NCI-H187 treated with DMSO at 0.1 percent for 48 hours (cell line): ENCODE measurements around the gene NARF.
"Not testable (repeated sequence)": the region's sequence is repeated elsewhere in the genome, so short reads cannot be mapped to it uniquely, and the experiment has no call there.

ENCODE experiments used
- DNase-seq: peaks from one replicate; lab custom pipeline; 2025; lab: John Stamatoyannopoulos, UW

Gene NARF

DNA sequence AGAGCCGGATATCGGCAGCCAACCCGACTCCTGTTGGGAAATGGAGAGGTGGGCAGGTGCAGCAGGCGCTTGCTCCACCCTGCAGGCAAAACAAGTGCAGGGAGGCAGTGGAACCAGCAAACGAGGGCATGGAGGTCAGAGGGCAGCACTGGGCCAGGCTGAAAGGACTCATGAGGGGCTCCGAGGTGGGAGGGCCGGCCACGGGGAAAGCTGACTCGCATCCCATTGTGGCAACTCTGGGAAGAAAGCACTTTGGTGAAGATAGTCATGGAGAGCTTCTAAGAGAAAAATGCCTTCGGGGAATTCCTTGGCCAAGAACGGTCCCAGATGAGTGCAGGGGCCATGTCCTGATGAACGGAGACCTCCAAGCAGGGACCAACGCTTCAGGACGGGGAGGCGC is 12.4 kb upstream of the NARF start:
- DNase-seq: no peak

DNA sequence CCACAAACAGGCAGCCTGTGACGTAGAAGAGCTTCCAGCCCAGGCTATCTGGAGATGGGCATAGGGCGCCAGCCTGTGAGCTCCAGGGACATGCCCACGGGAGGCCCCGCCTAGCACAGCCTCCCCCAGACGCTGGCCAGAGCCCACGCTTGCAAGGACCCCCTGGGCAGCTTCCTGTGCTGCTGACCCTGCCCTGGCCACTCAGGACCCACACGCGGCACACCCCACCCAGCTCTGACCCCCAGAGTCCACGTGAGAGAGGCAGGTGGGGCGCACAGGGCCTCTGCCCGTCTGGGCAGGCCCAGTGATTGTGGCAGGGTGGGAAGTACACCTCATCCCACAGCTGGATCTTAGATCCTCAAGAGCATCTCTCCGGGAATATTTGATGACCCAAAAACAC is 11.9 kb upstream of the NARF start:
- no peak for DNase-seq

GRCh38 chr17:82447876-82448275 is 10.7 kb upstream of the NARF start:
- no peak for DNase-seq

DNA sequence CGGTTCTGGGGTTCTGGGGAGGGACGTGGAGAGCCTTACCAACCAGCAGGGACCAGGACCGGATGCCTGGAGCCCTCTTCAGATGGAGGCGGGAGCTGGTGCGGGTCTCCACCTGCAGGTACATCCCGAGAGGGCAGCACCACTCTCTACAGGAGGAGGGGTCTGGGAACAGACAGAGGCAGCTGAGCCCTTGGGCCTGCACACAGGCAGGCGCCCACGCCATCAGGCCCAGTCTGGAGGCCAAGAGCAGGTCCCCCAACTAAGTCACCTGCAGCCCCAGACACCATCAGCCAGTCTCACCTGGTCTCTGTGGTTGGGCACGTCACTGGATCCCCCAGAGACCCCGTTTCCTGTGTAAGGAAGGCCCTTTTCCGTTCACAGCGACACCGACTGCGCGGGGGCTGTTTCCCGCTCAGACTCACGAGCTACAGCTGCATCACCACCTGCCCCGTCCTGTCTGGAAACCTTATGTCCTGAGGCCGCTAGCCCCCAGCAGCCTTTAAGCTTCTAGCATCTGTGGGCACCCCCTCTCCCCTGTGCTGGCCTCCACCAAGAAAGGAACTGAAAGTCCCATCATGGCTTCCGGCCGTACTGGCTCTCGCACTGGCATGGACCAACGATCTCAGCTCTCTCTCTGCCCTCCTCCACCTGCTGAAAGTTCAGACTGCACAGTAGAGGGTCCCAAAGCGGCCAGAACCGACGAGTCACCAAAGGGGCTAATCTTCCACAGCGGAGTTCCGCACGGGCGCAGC is 9.2 kb upstream of the NARF start:
- no peak for DNase-seq

GRCh38 chr17:82449883-82450356 is 8.6 kb upstream of the NARF start:
- no peak for DNase-seq

GRCh38 chr17:82450357-82451106 is 8.0 kb upstream of the NARF start, which contains the start of gene CYBC1:
Gene CYBC1 (minus strand): TSS chr17:82450752. CDS start chr17:82449254, 1,498 bp downstream.
- peak; percentile 39 for DNase-seq

GRCh38 chr17:82452162-82452561 is 6.4 kb upstream of the NARF start:
- DNase-seq: no peak

DNA sequence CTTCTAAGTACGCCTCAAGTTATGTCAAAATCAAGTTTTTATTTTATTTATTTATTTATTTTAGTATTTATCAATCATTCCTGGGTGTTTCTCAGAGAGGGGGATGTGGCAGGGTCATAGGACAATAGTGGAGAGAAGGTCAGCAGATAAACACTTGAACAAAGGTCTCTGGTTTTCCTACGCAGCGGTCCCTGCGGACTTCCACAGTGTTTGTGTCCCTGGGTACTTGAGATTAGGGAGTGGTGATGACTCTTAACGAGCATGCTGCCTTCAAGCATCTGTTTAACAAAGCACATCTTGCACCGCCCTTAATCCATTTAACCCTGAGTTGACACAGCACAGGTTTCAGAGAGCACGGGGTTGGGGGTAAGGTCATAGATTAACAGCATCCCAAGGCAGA is 5.4 kb upstream of the NARF start:
- not testable (repeated sequence) for DNase-seq

GRCh38 chr17:82453706-82454105 is 4.8 kb upstream of the NARF start:
- not testable (repeated sequence) for DNase-seq

GRCh38 chr17:82457073-82457928 is 1.2 kb upstream of the NARF start:
- no peak for DNase-seq

GRCh38 chr17:82457929-82458178 is 687 bp upstream of the NARF start:
- no peak for DNase-seq

- no peak for DNase-seq
Observed at GRCh38 chr17:82458885-82459424, 414 bp downstream of the NARF start.

DNA sequence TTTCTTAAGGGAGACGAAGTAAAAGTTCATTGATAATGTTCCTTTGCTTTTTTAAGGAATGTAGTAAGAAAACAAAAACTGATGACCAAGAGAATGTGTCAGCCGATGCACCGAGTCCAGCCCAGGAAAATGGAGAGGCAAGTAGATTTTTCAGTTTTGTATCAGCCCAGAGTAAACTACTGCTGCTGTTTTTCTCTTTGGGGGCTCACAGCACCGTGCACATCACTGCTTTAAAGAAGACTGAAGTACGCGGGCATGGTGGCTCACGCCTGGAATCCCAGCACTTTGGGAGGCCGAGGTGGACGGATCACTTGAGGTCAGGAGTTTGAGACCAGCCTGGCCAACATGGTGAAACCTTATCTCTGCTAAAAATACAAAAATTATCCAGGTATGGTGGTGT is 1.4 kb downstream of the NARF start:
- DNase-seq: not testable (repeated sequence)

DNA sequence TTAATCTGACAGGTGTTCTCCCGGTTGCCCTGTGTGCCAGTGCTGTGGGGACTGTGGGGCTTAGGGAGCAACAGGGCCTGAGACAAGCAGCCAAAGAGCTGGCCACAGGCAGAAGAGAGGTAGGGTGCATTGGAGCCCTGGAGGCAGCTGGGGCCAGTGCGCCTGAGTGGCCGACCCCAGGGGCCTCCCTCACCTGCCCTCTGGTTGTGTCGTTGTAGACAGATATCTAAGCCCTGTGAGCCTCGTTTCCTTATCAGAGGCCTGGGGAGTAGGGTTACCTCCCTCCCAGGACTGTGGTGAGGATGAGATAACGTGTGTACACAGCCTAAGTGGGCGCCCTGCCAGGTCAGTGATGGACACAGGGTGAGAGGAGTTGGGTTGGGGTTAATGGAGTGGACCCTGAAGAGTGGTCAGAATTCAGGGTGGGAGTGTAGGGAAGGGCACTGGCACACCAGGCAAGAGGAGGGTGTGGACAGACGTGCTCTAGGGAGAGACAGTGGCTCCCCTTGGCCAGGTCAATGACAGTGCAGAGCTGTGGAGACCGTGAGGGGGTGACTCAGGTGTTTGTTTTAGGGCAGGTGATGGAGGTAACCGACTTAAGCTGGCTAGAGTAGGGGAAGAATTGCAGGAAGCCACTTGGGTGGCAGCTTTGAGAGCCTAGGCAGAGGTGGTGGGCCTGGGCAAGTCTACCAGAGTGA is 3.4 kb downstream of the NARF start:
- no peak for DNase-seq

DNA sequence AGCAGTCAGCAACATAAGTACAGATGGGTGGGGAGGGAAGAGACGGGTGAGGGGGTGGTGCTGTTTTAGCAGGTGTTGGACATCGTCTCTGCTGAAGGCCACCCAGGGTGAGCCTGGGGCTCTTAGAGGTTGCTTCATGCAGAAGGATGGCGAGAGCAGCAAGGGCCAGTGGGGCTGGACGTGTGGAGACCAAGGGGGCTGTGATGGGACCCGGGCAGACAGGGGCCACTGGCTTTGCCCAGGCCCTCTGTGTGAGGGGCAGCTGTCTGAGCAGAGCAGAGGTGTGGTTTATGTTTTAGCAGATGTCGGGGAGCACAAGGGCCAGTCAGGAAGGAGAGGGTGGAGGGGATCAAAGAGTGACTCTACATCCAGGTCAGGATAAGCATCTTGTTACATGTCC is 4.8 kb downstream of the NARF start:
- no peak for DNase-seq

- no peak for DNase-seq
Observed at GRCh38 chr17:82463925-82464566, 5.5 kb downstream of the NARF start.

DNA sequence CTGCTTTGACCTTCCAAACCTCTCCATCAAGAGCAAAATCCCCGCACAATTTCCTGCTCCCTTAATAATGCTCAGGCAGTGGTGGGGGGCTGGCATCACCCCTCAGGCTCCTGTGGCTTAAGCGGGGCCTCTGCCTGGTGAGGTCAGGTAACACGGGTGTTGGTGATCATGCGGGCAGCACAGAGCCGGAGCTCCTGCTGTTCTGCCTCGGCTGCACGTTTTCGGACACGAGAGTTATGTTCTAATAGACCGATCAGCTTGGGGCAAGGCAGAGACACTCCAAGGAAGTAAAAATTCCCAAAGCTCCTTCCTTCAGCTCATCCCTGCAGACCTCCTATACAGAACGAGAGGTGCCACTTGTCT is 6.0 kb downstream of the NARF start:
- no peak for DNase-seq

DNA sequence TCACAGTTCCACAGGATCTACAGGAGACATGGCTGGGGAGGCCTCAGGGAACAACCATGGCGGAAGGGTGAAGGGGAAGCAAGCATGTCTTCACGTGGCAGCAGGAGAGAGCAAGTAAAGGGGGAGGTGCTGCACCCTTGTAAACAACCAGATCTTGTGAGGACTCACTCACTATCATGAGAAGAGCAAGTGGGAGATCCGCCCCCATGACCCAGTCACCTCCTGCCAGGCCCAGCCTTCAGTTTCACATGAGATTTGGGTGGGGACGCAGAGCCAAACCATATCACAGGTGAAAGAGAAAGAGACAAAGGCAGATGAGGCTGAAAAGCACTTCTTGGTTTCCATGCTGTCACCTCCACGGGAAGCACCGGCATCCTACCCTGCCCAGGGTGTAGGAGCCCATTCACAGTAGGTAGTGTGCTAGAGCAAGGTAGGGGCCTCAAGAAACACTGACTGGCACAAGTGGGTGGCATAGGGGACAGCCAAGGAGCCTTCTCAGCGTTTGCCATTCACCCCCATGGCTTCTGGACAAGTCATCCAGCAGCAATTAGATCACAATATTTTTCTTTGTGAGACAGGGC is 6.6 kb downstream of the NARF start:
- no peak for DNase-seq

DNA sequence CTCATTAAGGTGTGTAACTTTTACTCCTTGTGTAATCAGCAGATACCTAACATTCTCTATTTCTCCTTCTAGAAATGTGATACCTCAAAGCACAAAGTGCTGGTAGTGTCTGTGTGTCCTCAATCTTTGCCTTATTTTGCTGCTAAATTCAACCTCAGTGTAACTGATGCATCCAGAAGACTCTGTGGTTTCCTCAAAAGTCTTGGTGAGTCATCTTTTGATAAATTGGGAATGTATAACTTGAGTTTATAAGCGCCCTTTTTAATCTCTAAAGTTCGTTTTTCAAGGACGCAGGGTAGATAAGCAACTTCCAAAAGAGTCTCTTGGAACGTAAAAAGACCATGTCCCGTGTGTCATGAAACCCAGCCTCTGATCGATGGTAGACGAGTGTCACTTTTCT is 10.2 kb downstream of the NARF start:
- no peak for DNase-seq

- no peak for DNase-seq
Observed at GRCh38 chr17:82470065-82470464, 11.5 kb downstream of the NARF start.
